ENCODE data around the gene SCARB1. TPM values are rescaled to one million over a fixed set of nuclear protein-coding genes. Genes with fewer than 3 reads are reported as not detected.

The SCARB1 gene
- total RNA-seq, 1 experiment from 2014 or later = 68.3 TPM

DNA sequence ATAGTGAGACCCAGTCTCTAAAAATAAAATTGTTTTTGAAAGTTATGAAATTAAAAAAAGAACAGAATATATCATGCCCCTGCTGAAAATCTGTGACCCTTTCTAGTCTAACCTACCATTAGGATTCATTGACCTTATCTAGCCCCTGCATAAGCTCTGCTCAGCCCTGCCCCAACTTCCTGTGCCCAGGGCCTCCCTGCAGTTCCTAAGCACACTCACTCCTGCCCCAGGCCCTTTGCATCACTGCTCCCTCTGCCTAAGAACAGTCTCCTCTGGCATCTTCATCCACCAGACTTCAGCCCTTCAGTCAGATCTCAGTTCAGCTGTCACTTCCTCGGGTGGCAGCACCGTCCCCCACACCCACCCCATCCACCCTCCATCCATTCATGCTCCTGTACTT is 55.4 kb downstream of the SCARB1 start:
- ChIA-PET POLR2A (no interaction called here), CTCF (no interaction called here)
- H3K27me3 Mint-ChIP-seq (ENCODE audit: low read depth) = no peaks in the 10 kb centered on the region
- no peak overlapping the region for H3K27ac Mint-ChIP-seq
- peaks cover 6% of the 10 kb centered on the region; the same call in 1 of the 2 replicates for H3K9me3 Mint-ChIP-seq
- H3K4me3 Mint-ChIP-seq = no peak overlapping the region
- ATAC-seq (no peak), DNase-seq (ENCODE audit: low spot score) (no peak)
- peaks cover 33% of the 10 kb centered on the region for H3K36me3 Mint-ChIP-seq
- TF ChIP-seq EMX1 (CRISPR knock-in tag; IDR thresholded peaks at IDR 0.05) (no peak), GTF2I (CRISPR knock-in tag; conservative IDR thresholded peaks at IDR 0.05) (0 out of 2 replicates have a peak, but pooled peaks have one; percentile 47)
- H3K4me1 Mint-ChIP-seq = peaks cover 7% of the 10 kb centered on the region

DNA sequence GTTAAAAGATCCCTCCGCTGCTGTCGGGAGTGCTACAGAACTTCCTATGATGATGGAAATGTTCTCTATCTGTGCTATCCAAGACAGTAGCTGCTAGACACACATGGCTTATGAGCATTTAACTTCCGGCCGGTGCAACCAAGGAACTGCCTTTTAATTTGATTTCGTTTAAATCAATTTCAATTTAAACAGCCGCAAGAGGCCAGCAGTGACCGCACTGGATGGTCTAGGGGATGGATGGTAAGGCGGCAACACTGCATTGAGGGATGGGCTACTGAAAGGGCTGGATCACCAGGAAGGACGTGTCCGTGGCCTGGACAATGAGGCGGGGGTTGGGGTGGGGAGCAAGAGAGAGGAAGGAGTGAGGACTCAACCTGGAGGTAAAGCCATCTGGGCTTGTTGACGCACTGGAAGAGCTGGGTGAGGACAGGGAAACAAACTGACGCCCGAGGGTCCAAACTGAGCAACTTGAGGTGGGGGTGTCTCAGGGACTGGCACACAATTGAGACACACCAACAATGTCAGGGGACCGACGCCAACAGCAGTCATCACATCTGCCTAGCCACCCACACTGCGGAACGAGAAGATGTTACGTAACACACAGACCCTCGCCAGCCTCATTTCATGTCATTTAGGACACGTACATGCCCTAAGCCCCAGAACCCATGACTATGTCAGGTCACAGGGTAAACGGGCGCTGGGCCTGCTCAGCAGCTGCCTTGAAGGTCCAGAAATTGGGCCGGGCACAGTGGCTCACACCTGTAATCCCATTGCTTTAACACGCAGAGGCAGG is 57.6 kb downstream of the SCARB1 start:
- H3K36me3 Mint-ChIP-seq = peaks cover 26% of the 10 kb centered on the region
- ChIA-PET CTCF (interaction anchor here (1.4 kb wide), 1 partner anchor 100 kb away, joined by 4 read pairs; no protein-coding TSS in a partner anchor), POLR2A (no interaction called here)
- no peak for TF ChIP-seq MYBL2 (CRISPR knock-in tag; IDR thresholded peaks at IDR 0.05)
- no peak for DNase-seq (ENCODE audit: low spot score)
- no peaks in the 10 kb centered on the region for H3K27me3 Mint-ChIP-seq (ENCODE audit: low read depth)
- H3K4me3 Mint-ChIP-seq = no peak overlapping the region
- H3K27ac Mint-ChIP-seq = no peak overlapping the region; the same call in 1 of the 2 replicates
- H3K9me3 Mint-ChIP-seq = no peaks in the 10 kb centered on the region
- peaks cover 7% of the 10 kb centered on the region for H3K4me1 Mint-ChIP-seq
- ATAC-seq = no peak

DNA sequence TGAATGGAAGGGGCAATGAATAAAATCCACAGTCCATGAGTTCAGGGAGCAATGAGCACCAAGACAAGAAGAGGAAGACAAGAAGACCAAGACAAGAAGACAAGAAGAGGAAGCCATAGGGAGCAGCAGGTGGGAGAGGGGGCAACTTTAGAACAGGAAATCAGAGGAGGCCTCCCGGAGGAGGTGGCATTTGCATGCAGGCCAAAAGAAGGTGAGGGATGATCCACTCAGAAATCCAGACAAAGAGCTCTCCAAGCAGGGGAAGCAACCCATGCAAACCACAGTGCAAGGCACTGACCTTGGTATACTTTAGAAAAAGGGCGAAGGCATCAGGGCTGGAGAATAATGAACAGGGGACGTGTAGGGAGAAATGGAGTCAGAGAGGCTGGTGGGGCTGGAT is 58.6 kb downstream of the SCARB1 start:
- H3K27ac Mint-ChIP-seq = no peak overlapping the region
- ATAC-seq (no peak), DNase-seq (ENCODE audit: low spot score) (no peak)
- no peaks in the 10 kb centered on the region for H3K9me3 Mint-ChIP-seq
- no peak overlapping the region for H3K4me3 Mint-ChIP-seq
- TF ChIP-seq ZBTB21 (CRISPR knock-in tag; IDR thresholded peaks at IDR 0.05; ENCODE audit: borderline replicate concordance) = no peak
- ChIA-PET CTCF (interaction anchor here (2.1 kb wide), 1 partner anchor 34 kb away, joined by 10 read pairs; no protein-coding TSS in a partner anchor), POLR2A (no interaction called here)
- H3K36me3 Mint-ChIP-seq = peaks cover 23% of the 10 kb centered on the region
- H3K4me1 Mint-ChIP-seq = peaks cover 7% of the 10 kb centered on the region
- H3K27me3 Mint-ChIP-seq (ENCODE audit: low read depth) = no peaks in the 10 kb centered on the region

DNA sequence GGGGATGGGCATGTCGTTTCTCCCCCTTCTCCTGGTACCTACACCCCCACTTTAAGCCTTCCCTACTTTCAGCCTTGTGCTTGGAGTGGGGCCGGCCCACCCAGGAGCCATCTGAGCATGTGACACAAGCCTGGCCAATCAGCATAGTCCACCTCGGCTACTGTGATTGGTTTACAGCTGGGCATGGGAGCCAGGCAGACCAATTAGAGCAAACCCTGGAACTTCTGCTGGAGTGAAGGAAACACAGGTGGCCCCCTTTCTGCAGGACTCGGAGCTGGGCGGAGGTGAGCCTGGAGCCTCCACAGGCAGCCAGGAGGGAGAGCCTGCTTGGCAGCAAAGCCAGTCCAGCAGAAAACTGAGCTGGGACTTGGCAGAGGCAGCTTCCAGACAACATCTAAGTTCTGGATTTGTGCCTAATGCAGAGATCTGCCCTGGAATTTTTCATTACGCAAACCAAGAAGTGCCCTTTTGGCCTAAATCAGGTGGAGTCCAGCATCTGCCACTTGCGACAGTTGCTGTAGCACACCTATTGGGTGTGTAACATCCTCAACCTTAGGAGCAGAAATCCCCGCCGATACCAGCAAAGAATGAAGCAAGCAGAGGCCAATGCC is 59.5 kb downstream of the SCARB1 start:
- H3K4me1 Mint-ChIP-seq = peaks cover 7% of the 10 kb centered on the region
- H3K36me3 Mint-ChIP-seq = peaks cover 23% of the 10 kb centered on the region
- H3K27me3 Mint-ChIP-seq (ENCODE audit: low read depth) = no peaks in the 10 kb centered on the region
- no peaks in the 10 kb centered on the region for H3K9me3 Mint-ChIP-seq
- CTCF ChIA-PET = interaction anchor here (0.6 to 2.1 kb wide), 2 partner anchors 33 to 97 kb away, joined by 3 to 10 read pairs; no protein-coding TSS in a partner anchor
- DNase-seq (ENCODE audit: low spot score) = peak; percentile 42
- POLR2A ChIA-PET = no interaction called here
- peak; percentile 84 for ATAC-seq
- H3K4me3 Mint-ChIP-seq = no peak overlapping the region
- H3K27ac Mint-ChIP-seq = peak overlapping the region; percentile 81; the same call in 1 of the 2 replicates
- TF ChIP-seq, protein P1, sequence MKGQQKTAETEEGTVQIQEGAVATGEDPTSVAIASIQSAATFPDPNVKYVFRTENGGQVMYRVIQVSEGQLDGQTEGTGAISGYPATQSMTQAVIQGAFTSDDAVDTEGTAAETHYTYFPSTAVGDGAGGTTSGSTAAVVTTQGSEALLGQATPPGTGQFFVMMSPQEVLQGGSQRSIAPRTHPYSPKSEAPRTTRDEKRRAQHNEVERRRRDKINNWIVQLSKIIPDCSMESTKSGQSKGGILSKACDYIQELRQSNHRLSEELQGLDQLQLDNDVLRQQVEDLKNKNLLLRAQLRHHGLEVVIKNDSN (CRISPR knock-in tag; IDR thresholded peaks at IDR 0.05) = peak; percentile 64
- TF ChIP-seq, protein P2, sequence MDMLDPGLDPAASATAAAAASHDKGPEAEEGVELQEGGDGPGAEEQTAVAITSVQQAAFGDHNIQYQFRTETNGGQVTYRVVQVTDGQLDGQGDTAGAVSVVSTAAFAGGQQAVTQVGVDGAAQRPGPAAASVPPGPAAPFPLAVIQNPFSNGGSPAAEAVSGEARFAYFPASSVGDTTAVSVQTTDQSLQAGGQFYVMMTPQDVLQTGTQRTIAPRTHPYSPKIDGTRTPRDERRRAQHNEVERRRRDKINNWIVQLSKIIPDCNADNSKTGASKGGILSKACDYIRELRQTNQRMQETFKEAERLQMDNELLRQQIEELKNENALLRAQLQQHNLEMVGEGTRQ (CRISPR knock-in tag; IDR thresholded peaks at IDR 0.05) = peak; percentile 86
- TF ChIP-seq NFYB (CRISPR knock-in tag; conservative IDR thresholded peaks at IDR 0.05; ENCODE audit: low read depth) = peak; percentile 64
- TF ChIP-seq, protein P3, sequence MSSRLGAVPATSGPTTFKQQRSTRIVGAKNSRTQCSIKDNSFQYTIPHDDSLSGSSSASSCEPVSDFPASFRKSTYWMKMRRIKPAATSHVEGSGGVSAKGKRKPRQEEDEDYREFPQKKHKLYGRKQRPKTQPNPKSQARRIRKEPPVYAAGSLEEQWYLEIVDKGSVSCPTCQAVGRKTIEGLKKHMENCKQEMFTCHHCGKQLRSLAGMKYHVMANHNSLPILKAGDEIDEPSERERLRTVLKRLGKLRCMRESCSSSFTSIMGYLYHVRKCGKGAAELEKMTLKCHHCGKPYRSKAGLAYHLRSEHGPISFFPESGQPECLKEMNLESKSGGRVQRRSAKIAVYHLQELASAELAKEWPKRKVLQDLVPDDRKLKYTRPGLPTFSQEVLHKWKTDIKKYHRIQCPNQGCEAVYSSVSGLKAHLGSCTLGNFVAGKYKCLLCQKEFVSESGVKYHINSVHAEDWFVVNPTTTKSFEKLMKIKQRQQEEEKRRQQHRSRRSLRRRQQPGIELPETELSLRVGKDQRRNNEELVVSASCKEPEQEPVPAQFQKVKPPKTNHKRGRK (CRISPR knock-in tag; IDR thresholded peaks at IDR 0.05; ENCODE audit: borderline replicate concordance) = no peak

DNA sequence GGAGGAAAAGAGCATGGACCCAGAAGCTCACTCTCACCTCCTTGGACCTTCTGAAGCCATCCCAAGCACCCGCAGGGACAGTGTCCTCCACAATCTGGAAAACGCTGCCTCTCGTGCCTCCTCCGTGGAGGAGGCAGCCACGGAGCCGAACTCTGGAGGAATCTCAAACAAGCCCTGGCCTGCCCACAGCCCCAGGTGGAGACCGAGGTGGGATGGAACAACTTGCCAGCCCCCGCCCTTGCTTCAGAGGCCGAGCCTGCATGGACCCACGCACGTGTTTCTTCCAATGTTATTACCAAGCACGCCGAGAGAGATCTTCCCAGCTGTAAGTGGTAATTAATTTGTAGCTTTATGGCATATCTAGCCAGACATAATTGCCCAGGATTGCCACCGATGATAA is 61.3 kb downstream of the SCARB1 start:
- H3K4me1 Mint-ChIP-seq = peaks cover 13% of the 10 kb centered on the region
- no peaks in the 10 kb centered on the region for H3K27me3 Mint-ChIP-seq (ENCODE audit: low read depth)
- H3K9me3 Mint-ChIP-seq = no peaks in the 10 kb centered on the region
- H3K27ac Mint-ChIP-seq = peak overlapping the region; percentile 43; the same call in 1 of the 2 replicates
- POLR2A ChIA-PET = no interaction called here
- CTCF ChIA-PET = interaction anchor here (1.0 kb wide), 1 partner anchor 25 kb away, joined by 4 read pairs; no protein-coding TSS in a partner anchor
- ATAC-seq = no peak
- H3K36me3 Mint-ChIP-seq = peaks cover 29% of the 10 kb centered on the region
- H3K4me3 Mint-ChIP-seq = no peak overlapping the region
- DNase-seq (ENCODE audit: low spot score) = no peak
- TF ChIP-seq, protein P4, sequence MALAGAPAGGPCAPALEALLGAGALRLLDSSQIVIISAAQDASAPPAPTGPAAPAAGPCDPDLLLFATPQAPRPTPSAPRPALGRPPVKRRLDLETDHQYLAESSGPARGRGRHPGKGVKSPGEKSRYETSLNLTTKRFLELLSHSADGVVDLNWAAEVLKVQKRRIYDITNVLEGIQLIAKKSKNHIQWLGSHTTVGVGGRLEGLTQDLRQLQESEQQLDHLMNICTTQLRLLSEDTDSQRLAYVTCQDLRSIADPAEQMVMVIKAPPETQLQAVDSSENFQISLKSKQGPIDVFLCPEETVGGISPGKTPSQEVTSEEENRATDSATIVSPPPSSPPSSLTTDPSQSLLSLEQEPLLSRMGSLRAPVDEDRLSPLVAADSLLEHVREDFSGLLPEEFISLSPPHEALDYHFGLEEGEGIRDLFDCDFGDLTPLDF (CRISPR knock-in tag; IDR thresholded peaks at IDR 0.05) = no peak
- TF ChIP-seq TEAD4 (CRISPR knock-in tag; IDR thresholded peaks at IDR 0.05) (no peak), JUN (CRISPR knock-in tag; IDR thresholded peaks at IDR 0.05) (no peak), FOXJ3 (CRISPR knock-in tag; IDR thresholded peaks at IDR 0.05; ENCODE audit: borderline replicate concordance) (no peak), RELA (CRISPR knock-in tag; IDR thresholded peaks at IDR 0.05; ENCODE audit: borderline replicate concordance) (no peak)
- TF ChIP-seq, protein P5, sequence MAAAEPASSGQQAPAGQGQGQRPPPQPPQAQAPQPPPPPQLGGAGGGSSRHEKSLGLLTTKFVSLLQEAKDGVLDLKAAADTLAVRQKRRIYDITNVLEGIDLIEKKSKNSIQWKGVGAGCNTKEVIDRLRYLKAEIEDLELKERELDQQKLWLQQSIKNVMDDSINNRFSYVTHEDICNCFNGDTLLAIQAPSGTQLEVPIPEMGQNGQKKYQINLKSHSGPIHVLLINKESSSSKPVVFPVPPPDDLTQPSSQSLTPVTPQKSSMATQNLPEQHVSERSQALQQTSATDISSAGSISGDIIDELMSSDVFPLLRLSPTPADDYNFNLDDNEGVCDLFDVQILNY (CRISPR knock-in tag; IDR thresholded peaks at IDR 0.05) = no peak
- TF ChIP-seq, protein P6, sequence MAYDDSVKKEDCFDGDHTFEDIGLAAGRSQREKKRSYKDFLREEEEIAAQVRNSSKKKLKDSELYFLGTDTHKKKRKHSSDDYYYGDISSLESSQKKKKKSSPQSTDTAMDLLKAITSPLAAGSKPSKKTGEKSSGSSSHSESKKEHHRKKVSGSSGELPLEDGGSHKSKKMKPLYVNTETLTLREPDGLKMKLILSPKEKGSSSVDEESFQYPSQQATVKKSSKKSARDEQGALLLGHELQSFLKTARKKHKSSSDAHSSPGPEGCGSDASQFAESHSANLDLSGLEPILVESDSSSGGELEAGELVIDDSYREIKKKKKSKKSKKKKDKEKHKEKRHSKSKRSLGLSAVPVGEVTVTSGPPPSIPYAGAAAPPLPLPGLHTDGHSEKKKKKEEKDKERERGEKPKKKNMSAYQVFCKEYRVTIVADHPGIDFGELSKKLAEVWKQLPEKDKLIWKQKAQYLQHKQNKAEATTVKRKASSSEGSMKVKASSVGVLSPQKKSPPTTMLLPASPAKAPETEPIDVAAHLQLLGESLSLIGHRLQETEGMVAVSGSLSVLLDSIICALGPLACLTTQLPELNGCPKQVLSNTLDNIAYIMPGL (CRISPR knock-in tag; IDR thresholded peaks at IDR 0.05) = no peak

Measured in WTC11 (cell line).